GM21723 (cell line): Measurements from ENCODE around the gene C1QL3.
A peak's percentile ranks its signal among the peaks of the same experiment; 100 is the strongest.

ENCODE experiments used
- ATAC-seq: cut with Tn5 transposase; IDR thresholded peaks from one replicate; pipeline ENCODE4 v1.9.1; 2021; ENCODE audit warnings: mild to moderate bottlenecking, moderate library complexity; ENCODE audit not compliant: unreplicated experiment

C1QL3 gene

GRCh38 chr10:16521311-16522016 is at the start of gene C1QL3:
Gene C1QL3, minus strand, starts transcription at chr10:16521879. Its CDS starts 814 bp downstream, at chr10:16521065.
- ATAC-seq: peak; percentile 51

GRCh38 chr10:16570731-16571130 is 49.1 kb upstream of the C1QL3 start:
- peak; percentile 96 for ATAC-seq

- ATAC-seq: no peak
These were observed 44.6 kb upstream of the C1QL3 start for GRCh38 chr10:16566202-16566805.

GRCh38 chr10:16565604-16566003 is 43.9 kb upstream of the C1QL3 start:
- ATAC-seq: no peak

DNA sequence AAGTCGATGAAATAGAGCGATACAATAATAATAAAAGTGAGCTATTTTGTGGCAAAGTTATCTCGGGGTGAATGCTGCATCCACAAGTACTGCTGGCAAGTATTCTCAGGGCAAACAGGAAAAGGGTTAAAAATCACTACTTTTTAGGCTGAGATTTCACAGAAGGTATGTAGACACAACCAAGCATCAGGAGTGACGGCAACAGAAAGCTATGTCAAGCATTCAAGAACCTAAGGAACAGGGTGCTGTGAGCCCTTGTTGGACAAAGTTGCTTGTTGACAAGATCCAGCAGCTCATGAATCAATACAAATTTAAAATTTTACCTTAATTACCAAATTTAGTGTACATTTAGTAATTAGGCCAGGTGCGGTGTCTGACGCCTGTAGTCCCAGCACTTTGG is 41.2 kb upstream of the C1QL3 start:
- ATAC-seq: no peak

DNA sequence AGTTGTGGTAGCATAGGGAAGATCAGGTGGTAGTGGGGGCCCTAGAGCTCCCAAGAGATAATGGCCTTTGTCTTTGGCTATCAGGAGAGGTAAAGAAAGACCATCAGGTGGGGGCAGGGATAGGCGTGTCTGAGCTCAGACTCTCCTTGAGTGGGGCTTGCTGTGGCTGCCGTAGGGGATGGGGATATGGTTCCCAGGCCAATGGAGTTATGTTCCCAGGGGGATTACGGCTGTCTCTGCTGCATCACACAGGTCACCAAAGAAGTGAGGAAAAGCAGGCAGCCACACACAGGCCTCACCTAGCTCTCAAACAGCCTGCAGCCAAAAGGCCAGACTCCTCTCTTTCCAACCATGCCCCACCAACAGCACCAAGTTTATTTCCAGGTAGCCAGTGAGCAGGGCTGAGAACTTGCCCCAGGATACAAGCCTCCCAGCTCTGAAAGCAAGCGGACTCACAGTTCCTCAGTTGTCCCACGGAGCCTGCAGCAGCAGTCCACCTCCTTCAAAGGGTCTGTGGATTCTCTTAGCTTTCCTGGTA is 37.6 kb upstream of the C1QL3 start:
- no peak for ATAC-seq

DNA sequence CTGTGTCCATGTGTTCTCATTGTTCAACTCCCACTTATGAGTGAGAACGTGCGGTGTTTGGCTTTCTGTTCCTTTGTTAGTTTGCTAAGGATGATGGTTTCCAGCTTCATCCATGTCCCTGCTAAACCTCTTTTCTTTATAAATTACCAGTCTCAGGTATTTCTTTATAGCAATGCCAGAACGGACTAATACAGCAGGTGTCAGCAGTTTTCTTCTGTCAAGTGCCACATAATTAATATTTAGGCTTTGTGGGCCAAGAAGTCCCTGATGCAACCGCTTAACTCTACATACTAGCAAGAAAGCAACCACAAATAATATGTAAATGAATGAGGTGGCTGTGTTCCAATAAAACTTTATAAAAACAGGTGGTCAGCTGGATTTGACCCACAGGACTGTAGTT is 26.3 kb upstream of the C1QL3 start:
- no peak for ATAC-seq

- peak; percentile 72 for ATAC-seq
These were observed 23.5 kb upstream of the C1QL3 start for GRCh38 chr10:16545116-16545736.

GRCh38 chr10:16544591-16544990 is 22.9 kb upstream of the C1QL3 start:
- no peak for ATAC-seq

DNA sequence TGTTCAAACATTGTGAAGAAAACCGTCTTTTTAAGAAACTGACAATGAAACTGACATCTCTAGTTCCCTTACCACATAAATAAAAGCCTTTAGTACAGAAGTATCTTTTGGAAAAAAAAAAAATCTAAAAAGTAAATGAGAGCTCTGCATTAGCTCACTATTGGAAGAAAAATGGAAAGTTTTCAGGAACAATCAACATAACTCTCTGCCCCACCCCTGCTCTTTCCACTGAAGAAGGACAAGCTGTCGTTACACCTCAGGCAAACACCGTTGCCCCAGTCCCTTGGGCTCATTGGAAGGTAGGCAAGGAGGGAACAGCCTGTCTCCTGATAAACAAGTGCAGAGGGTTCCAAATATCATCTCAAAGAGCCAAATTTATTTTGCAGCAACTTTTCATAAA is 22.4 kb upstream of the C1QL3 start:
- ATAC-seq: no peak

DNA sequence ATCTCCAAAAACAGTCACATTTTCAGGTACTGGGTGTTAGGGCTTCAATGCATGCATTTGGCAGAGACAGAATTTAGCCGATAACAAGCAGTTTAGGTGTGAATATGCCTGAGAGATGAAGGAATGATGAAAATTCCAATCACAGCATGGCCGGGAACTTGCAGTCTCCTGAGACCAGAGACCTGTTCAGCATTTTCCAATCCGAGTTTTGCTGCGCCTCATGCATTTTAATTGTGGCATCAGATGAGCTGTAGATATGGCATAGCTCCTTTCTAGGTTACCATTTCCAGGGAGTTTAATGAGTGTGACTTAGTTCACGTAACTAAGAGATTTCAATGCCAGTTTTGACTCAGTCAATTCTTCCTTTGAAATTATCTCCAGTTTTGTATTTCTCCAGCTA is 14.5 kb upstream of the C1QL3 start:
- ATAC-seq: no peak

DNA sequence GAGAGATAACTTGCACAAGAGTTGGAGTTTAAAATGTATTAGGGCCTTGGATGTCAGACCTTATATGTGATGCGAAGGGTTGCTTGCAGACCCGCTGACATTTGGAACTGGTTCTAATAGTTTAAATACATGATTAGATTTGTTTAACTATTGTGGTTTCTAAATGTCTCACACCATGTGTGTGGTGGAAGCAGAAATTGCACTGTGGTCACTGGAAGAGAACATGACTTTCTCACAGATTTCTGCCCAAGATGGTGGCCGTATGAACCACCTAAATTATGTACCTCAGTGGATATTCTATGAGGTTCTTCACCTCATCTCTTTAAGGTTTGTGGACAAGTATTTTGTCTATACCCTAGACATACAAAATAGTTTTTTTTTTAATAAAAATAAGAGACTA is 8.2 kb upstream of the C1QL3 start:
- ATAC-seq: no peak

DNA sequence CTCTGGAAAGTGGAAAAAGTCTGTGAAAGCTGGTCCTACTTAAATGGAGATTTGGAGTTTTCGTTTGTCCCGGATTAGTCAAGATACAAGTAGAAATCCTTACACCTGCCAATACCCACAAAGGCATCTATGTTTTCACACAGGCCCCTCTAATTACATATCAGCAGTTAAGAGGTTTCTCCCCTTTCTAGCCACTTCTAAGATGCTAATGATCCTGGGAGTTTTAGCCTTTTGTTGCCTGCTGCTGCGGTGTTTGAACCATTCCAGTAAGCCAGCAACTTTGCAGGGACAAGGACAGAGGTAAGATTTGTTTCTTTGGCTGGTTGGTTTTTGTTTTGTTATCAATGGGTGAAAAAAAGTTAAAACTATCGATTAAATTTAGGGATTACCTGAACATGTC is 5.8 kb upstream of the C1QL3 start:
- ATAC-seq: no peak

GRCh38 chr10:16520900-16521299 is 779 bp downstream of the C1QL3 start:
- peak; percentile 58 for ATAC-seq

DNA sequence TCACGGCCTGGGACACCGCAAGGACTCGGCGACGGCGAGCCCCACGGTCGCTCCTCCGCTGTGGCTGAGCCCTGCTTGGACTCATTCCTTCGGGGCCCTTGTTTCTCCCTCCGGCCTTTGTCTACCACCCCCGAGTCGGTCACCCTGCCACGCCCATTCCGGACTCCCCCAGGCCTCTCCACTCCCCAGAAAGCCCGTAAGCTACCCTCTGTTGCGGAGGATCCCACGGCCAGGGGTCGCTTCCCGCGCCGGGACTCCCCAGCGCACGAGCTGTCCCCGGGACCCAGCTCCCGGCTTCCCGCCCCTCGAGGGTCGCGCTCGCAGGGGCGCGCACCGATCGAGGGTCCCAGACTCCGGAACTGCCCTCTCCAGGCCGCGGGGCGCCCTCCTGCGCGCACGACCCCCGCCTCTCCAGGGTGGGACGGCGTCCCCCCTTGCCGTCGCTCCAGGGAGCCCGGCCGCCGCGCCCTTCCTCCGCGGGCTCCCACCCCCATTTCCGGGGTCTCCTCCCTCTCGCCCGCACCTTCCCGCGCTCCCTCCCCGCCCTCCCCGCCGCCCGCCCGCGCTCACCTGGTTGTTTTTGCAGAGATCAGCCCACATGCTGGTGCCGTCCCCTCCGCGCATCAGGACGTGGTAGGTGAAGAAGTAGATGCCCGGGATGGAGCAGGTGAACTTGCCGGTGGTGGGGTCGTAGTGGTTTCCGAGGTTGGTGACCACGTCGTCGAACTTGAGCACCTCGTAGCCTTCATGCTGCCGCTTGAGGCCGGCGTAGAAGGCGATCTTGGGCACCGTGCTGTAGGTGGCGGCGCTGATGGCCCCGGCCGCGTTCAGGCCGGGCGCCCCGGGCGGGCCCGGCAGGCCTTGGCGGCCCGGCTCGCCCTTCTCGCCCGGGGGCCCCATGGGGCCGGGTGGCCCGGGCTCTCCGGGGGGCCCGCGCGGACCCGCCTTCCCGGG is 1.5 kb downstream of the C1QL3 start:
- peak; percentile 30 for ATAC-seq

GRCh38 chr10:16519250-16519907 is 2.3 kb downstream of the C1QL3 start:
- peak; percentile 34 for ATAC-seq

DNA sequence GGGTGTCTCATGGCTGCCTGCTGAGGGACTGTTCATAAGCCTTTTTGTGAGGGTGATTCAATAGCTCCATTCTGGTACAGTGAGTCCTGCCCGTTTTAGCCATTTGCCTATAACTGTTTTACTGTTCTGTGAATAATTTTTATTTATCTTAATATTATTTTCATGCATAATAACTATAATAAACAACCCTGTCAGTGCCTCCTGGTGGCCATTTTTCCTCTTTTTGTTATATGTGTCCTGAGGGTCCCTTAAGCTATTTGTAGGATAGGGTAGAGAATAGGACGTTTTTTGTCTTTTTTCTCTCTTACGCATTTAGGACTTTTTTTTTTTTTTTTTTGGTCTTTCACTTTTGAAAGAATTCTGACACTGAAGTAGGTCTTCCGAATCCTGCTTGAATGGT is 2.9 kb downstream of the C1QL3 start:
- ATAC-seq: no peak

GRCh38 chr10:16510843-16511242 is 10.8 kb downstream of the C1QL3 start:
- ATAC-seq: no peak

DNA sequence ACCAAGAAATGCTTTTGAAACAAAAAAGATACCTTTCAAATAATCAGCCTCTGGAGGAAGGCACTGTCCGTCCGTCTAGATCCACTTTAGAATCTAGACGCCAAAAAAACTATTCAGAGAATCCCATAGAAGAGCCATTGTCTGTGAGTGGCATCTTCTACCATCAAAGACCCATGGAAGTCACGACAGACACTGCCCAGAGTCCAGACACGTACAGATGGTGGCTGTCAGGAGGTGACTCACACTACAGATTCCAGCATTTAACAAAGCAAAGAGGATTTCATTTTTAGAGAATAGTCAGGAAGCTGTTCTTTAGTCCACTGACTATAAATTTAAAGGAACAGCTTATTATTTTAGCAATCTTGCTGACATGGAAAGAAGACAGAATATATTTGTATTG is 11.7 kb downstream of the C1QL3 start:
- no peak for ATAC-seq

- no peak for ATAC-seq
These were observed 16.5 kb downstream of the C1QL3 start for GRCh38 chr10:16505161-16505560.
